ENCODE data around the gene ACTL6A.

- TF ChIP-seq POLR2AphosphoS5 (IDR thresholded peaks at IDR 0.05; ENCODE audit: borderline replicate concordance, low read depth, low read length): no peak
- no peak for TF ChIP-seq EZH2 (IDR thresholded peaks at IDR 0.05)
Observed at GRCh38 chr3:179551349-179552105, 11.2 kb upstream of the ACTL6A start.
